Natural killer cell (primary cell): ENCODE results near the gene GPR146. TPM values are rescaled to one million over a fixed set of nuclear protein-coding genes. Genes with fewer than 3 reads are reported as not detected.

Source experiments
- ATAC-seq, 3 donors: fragments of 150-1000 bp in 2 of 3; fragments of 200-7000 bp in 1 of 3; cut with Tn5 transposase; 1 replicate in 1 of 3; 2 replicates in 2 of 3; pipeline ENCODE4 v1.10.0; 2021; ENCODE audit warnings: mild to moderate bottlenecking in 2 of 3, moderate library complexity in 2 of 3
- DNase-seq, 2 donors: peaks; one replicate each; pipeline versions ENCODE4 v3.0.0 to v3.0.0-alpha.2; 2013 to 2021; ENCODE audit warnings: mixed read lengths in 1 of 2
- H3K27ac ChIP-seq: one replicate; pipeline ENCODE4 v1.5.1; 2013; ENCODE audit warnings: mild to moderate bottlenecking, low read length
- H3K27me3 ChIP-seq: one replicate; pipeline ENCODE4 v1.6.1; 2013; ENCODE audit warnings: low read length; ENCODE audit not compliant: control insufficient read depth, insufficient read depth
- H3K36me3 ChIP-seq: one replicate; pipeline ENCODE4 v1.6.1; 2013; ENCODE audit warnings: low read length; ENCODE audit not compliant: control insufficient read depth, insufficient read depth
- H3K4me1 ChIP-seq: one replicate; pipeline ENCODE4 v1.6.1; 2013; ENCODE audit warnings: low read length; ENCODE audit not compliant: control insufficient read depth, insufficient read depth
- H3K4me3 ChIP-seq: one replicate; pipeline ENCODE4 v1.5.1; 2013; ENCODE audit warnings: low read length
- H3K9me3 ChIP-seq: one replicate; pipeline ENCODE4 v1.6.1; 2013; ENCODE audit warnings: low read length; ENCODE audit not compliant: control insufficient read depth, insufficient read depth
- H3K27ac Mint-ChIP-seq, 2 donors: one replicate each; pipeline ENCODE4 v1.8.0; 2022; ENCODE audit warnings: mild to moderate bottlenecking in 2 of 2, mixed read lengths in 2 of 2, moderate library complexity in 1 of 2
- H3K27me3 Mint-ChIP-seq, 2 donors: one replicate each; pipeline ENCODE4 v1.8.0; 2022; ENCODE audit warnings: low read depth in 2 of 2, mixed read lengths in 2 of 2
- H3K36me3 Mint-ChIP-seq: one replicate; pipeline ENCODE4 v1.8.0; 2022; ENCODE audit warnings: mixed read lengths
- H3K4me1 Mint-ChIP-seq, 2 donors: one replicate each; pipeline ENCODE4 v1.8.0; 2022; ENCODE audit warnings: mixed read lengths in 2 of 2
- H3K4me3 Mint-ChIP-seq: one replicate; pipeline ENCODE4 v1.8.0; 2022; ENCODE audit warnings: mild to moderate bottlenecking, moderate library complexity, mixed read lengths
- H3K9me3 Mint-ChIP-seq, 2 donors: one replicate each; pipeline ENCODE4 v1.8.0; 2022; ENCODE audit warnings: mixed read lengths in 2 of 2
- CTCF ChIP-seq: fragments of 200-600 bp; IDR thresholded peaks from one replicate; pipeline ENCODE4 v1.8.0; 2022; ENCODE audit warnings: antibody characterized with exemption
- WGBS: methylation state at CpG from one replicate; pipeline ENCODE4 v1.1.7; 2013; ENCODE audit warnings: missing lambda C conversion rate; ENCODE audit not compliant: insufficient coverage; 5-methylcytosine and 5-hydroxymethylcytosine counted together
- intact Hi-C: fragments of 100-400 bp; cut with micrococcal nuclease; formaldehyde crosslinking; loops from one replicate; pipeline ENCODE4 v1.14.2; 2022
- total RNA-seq, 4 donors: library from RNA; stranded (reverse); fragments of 120-200 nt in 1 of 4; gene quantifications; one replicate each; pipeline versions ENCODE4 v1.2.3 to v1.2.4, GENCODE V29; 2013 to 2022

The GPR146 gene
- total RNA-seq, 3 donors from 2014 or later (not counting 1 experiment from before 2014, with no cell fraction given), result 2.3 to 4.5 (median 2.5) TPM

DNA sequence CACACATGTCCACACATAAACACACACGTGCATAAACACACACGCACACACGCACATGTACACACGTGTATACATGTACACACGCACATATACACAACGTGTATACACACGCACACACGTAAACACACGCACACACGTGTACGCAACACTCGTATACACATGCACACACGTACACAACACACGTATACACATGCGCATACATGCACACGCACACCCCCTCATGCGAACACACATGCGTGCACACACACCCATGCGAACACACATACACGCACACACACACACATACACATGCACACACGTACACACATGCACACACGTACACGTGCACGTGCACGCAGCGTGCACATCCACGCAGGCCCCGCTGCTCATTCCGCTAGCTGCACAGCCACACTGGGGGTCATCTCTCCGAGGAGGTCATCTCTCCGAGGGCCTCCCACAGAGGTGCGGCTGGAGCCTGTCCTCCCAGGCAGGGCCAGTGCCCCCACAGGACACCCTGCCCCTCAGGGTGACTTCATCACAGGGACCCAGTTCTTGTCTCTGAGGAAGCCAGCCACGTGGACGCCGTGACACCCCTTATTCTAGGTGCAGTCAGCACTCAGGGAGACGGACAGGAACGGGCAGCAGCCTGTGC lies 35.5 kb upstream of the GPR146 start:
- Histone ChIP-seq H3K36me3 (no peaks in the 10 kb centered on the region), H3K4me3 (no peak overlapping the region), H3K27ac (no peak overlapping the region), H3K4me1 (peaks cover 28% of the 10 kb centered on the region), H3K9me3 (peaks cover 14% of the 10 kb centered on the region), H3K27me3 (no peaks in the 10 kb centered on the region)
- TF ChIP-seq CTCF, result no peak
- Mint-ChIP-seq H3K4me1 (peaks cover 19 to 33% of the 10 kb centered on the region in 2 donors), H3K4me3 (no peak overlapping the region), H3K9me3 (peaks cover 6% of the 10 kb centered on the region in 2 donors), H3K27me3 (no peaks in the 10 kb centered on the region), H3K36me3 (no peaks in the 10 kb centered on the region), H3K27ac (no peak overlapping the region)
- DNase-seq (no peak), ATAC-seq (no peak)
- intact Hi-C loops, result no loop called here
- 96% methylated on average over 37 of the region's 37 CpGs for WGBS

DNA sequence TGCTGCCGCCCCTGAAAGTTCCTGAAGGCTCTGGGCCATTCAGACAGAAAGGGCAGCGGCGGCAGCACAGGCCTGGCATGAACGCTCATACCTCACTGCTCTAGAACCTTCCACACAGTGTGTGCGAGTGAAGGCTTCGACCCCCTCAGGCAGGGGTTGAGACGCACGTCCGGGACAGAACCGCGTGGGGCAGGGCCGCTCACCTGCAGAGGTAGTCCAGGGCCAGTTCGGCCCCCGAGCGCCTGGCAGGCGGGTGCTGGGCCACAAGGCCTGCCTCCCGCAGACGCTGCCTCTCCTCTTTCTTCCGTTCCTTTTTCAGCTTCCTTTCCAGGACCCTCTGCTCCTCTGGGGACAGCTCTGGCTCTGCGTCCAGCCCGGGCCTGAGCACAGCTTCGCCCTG lies 34.6 kb upstream of the GPR146 start:
- Histone ChIP-seq H3K27me3 (no peaks in the 10 kb centered on the region), H3K4me1 (peaks cover 28% of the 10 kb centered on the region), H3K4me3 (no peak overlapping the region), H3K9me3 (peaks cover 14% of the 10 kb centered on the region), H3K36me3 (no peaks in the 10 kb centered on the region), H3K27ac (no peak overlapping the region)
- Mint-ChIP-seq H3K4me1 (peaks cover 21 to 33% of the 10 kb centered on the region in 2 donors), H3K27me3 (no peaks in the 10 kb centered on the region), H3K9me3 (peaks cover 6% of the 10 kb centered on the region in 2 donors), H3K4me3 (no peak overlapping the region), H3K27ac (no peak overlapping the region), H3K36me3 (no peaks in the 10 kb centered on the region)
- intact Hi-C loops, result no loop called here
- ATAC-seq (no peak), DNase-seq (no peak)
- TF ChIP-seq CTCF, result no peak
- WGBS, result 98% methylated on average over 22 of the region's 22 CpGs

DNA sequence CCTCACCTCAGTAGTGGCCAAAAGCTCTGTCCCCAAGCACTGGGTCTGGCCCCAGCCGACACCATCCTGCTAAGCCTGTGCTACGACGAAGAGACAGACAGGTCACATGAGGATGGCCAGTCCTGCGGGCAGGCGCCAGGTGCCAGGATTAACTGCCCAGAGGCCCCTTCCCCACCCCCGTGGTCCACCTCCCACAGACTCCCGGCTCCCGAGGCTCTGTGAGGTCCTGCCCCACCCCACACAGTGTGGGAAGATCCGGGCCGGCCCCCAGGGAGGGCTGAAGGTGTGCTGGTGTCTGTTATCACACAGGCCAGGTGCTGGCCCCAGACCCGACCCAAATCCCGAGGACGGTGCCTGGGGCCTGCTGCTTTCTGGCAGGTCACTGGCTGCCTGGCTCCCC lies 34.1 kb upstream of the GPR146 start:
- no peaks in the 10 kb centered on the region for H3K27me3 ChIP-seq
- Mint-ChIP-seq H3K36me3 (no peaks in the 10 kb centered on the region), H3K4me3 (no peak overlapping the region), H3K27me3 (no peaks in the 10 kb centered on the region), H3K9me3 (peaks cover 6% of the 10 kb centered on the region in 2 donors), H3K4me1 (peaks cover 21 to 33% of the 10 kb centered on the region in 2 donors), H3K27ac (no peak overlapping the region)
- 95% methylated on average over 13 of the region's 13 CpGs for WGBS
- TF ChIP-seq CTCF, result no peak
- no peak overlapping the region for H3K4me3 ChIP-seq
- H3K9me3 ChIP-seq, result peaks cover 14% of the 10 kb centered on the region
- DNase-seq (no peak), ATAC-seq (no peak)
- H3K36me3 ChIP-seq, result no peaks in the 10 kb centered on the region
- peaks cover 28% of the 10 kb centered on the region for H3K4me1 ChIP-seq
- no peak overlapping the region for H3K27ac ChIP-seq
- intact Hi-C loops, result no loop called here
